ENCODE results near the gene ENC1.

- TF ChIP-seq CTCF (conservative IDR thresholded peaks at IDR 0.05; ENCODE audit: low read length) (no peak), EZH2phosphoT487 (IDR thresholded peaks at IDR 0.05; ENCODE audit: borderline replicate concordance, low read depth, low read length) (no peak)
These were observed 29.3 kb upstream of the ENC1 start for GRCh38 chr5:74669821-74670220.
